ENCODE data around the gene KRTAP3-1. TPM values are rescaled to one million over a fixed set of nuclear protein-coding genes. Genes with fewer than 3 reads are reported as not detected.
"Not testable (repeated sequence)": the region's sequence is repeated elsewhere in the genome, so short reads cannot be mapped to it uniquely, and the experiment has no call there.

The KRTAP3-1 gene
- total RNA-seq, 2 experiments from 2014 or later = not detected

DNA sequence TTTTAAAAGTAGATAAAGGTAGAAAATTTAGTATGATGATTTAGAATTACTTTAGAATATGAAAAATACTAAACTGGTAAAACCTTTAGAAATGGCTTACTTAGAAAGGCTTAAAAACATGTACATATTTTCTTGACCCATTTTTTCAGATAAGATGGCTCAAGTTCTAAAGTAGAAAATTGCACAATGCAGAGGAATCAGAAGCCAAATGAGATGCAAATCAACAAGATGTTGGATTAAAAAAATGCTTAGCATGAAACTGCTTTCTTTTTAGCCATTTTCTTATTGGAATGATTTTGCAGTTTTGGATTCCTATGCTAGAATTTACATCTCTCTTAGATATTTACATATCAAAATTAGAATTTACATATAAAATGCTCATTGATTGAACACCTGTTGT lies 1.5 kb upstream of the KRTAP3-1 start:
- POLR2A ChIA-PET = no interaction called here
- no peaks in the 10 kb centered on the region for H3K27me3 Mint-ChIP-seq
- intact Hi-C loops (cut with micrococcal nuclease) = no loop called here
- CTCF ChIA-PET = no interaction called here
- DNase-seq = no peak
- H3K4me1 Mint-ChIP-seq (ENCODE audit: low read depth) = no peaks in the 10 kb centered on the region
- no peaks in the 10 kb centered on the region for H3K36me3 Mint-ChIP-seq
- no peak overlapping the region for H3K27ac Mint-ChIP-seq
- no peak overlapping the region for H3K4me3 Mint-ChIP-seq
- no peaks in the 10 kb centered on the region for H3K9me3 Mint-ChIP-seq

DNA sequence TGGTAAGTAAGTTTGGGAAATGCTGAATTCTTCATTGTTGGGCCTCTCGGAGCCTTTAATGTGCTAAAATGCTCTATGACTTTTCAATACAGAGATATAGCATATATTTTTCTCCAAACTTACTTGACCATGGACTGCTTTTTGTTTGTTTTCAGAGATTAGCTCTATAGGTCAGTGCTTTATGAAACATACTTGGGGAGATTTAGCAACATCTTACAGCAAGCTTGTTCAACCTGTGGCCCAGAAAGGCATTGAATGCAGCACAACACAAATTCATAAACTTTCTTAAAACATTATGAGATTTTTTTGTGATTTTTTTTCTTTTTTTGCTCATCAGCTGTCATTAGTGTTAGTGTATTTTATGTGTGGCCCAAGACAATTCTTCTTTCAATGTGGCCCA lies 1.0 kb upstream of the KRTAP3-1 start:
- Mint-ChIP-seq H3K9me3 (no peaks in the 10 kb centered on the region), H3K36me3 (no peaks in the 10 kb centered on the region), H3K27ac (no peak overlapping the region), H3K27me3 (no peaks in the 10 kb centered on the region), H3K4me3 (no peak overlapping the region), H3K4me1 (ENCODE audit: low read depth) (no peaks in the 10 kb centered on the region)
- POLR2A ChIA-PET = no interaction called here
- CTCF ChIA-PET = no interaction called here
- DNase-seq = no peak
- intact Hi-C loops (cut with micrococcal nuclease) = no loop called here

DNA sequence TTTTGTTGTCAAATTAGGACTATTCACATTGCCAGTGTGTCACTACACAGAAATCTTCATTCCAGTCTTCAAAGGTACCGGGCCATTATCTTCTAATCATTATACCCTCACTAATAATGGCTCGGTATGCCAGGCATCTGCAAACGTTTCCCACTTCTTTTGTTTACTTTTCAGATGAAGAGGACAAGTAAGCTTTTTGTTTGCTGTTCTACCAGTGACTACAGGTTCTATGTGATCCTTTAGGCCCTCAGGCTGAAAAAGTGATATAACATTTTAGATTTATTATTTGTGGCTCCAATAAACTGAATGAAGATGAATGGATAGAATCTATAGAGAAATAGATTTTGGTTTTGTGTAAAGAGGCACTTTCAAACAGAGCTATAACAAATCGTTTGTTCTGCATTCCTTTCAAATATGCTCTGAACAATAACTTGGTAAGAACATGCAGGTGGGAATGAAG lies 403 bp upstream of the KRTAP3-1 start:
- Mint-ChIP-seq H3K27ac (no peak overlapping the region), H3K4me3 (no peak overlapping the region), H3K9me3 (no peaks in the 10 kb centered on the region), H3K36me3 (no peaks in the 10 kb centered on the region), H3K4me1 (ENCODE audit: low read depth) (no peaks in the 10 kb centered on the region), H3K27me3 (no peaks in the 10 kb centered on the region)
- no peak for DNase-seq
- ChIA-PET CTCF (no interaction called here), POLR2A (no interaction called here)
- intact Hi-C loops (cut with micrococcal nuclease) = no loop called here

DNA sequence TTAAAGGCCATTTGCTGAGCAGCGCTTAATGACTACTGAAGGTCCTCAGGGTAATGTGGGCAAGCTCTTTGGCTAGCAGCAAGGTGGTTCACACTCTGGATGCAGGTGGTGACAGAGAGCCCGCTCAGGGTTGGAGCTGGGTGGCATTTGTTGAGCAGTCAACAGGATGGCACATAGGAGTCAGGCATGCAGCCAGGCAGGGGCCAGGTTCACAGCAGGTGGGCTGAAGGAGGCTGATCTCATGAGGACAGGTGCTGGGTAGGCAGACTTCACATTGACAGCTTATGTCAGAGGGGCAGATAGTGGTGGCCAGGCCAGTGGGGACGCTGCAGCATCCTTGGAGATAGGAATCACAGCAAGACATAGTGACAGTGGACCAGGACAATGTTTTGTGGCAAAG lies 4.5 kb downstream of the KRTAP3-1 start:
- H3K4me3 Mint-ChIP-seq = no peak overlapping the region
- no peak for DNase-seq
- H3K27me3 Mint-ChIP-seq = peaks cover 3% of the 10 kb centered on the region
- H3K9me3 Mint-ChIP-seq = no peaks in the 10 kb centered on the region
- H3K4me1 Mint-ChIP-seq (ENCODE audit: low read depth) = no peaks in the 10 kb centered on the region
- intact Hi-C loops (cut with micrococcal nuclease) = no loop called here
- no peak overlapping the region for H3K27ac Mint-ChIP-seq
- CTCF ChIA-PET = no interaction called here
- H3K36me3 Mint-ChIP-seq = no peaks in the 10 kb centered on the region
- POLR2A ChIA-PET = no interaction called here

DNA sequence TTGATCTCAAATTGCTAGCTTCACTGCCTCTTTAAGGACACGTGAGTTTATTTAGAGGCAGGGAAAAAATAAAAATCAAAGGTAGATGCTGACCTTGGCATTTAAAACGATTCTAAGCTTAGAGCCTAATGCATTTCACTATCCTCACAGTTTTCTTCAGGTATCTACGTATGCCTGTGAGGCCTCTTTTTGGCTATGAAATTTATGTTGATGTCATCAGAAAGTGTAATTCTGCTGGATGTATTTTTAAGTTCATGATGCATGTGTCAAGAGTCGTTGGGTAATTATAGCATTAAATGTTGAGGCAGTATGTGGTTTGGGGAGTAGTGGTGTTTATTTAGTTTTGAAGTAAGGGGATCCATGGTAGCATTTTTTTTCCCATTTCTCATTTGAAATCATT lies 5.0 kb downstream of the KRTAP3-1 start:
- peaks cover 4% of the 10 kb centered on the region for H3K27me3 Mint-ChIP-seq
- ChIA-PET POLR2A (no interaction called here), CTCF (no interaction called here)
- no peak overlapping the region for H3K27ac Mint-ChIP-seq
- DNase-seq = no peak
- H3K4me3 Mint-ChIP-seq = no peak overlapping the region
- H3K9me3 Mint-ChIP-seq = no peaks in the 10 kb centered on the region
- no peaks in the 10 kb centered on the region for H3K36me3 Mint-ChIP-seq
- intact Hi-C loops (cut with micrococcal nuclease) = no loop called here
- H3K4me1 Mint-ChIP-seq (ENCODE audit: low read depth) = no peaks in the 10 kb centered on the region

DNA sequence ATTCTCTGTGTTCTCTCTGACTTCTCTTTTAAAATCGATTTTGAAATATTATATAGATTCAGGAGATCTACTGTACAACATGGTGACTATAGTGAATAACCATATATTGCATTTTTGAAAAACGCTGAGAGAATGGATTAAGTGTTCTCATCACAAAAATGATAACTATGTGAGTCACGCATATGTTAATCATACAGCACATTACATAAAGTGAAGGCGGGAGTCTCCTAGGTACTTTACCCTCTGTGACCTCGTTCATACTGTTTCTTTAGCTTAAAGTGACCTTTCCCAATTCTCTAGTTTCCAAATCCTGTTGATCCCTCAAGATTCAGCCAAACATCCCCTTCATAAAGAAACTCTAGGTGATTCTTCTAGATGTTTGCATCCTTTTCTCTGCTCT lies 6.1 kb downstream of the KRTAP3-1 start:
- CTCF ChIA-PET = no interaction called here
- Mint-ChIP-seq H3K4me1 (ENCODE audit: low read depth) (no peaks in the 10 kb centered on the region), H3K36me3 (no peaks in the 10 kb centered on the region), H3K4me3 (no peak overlapping the region), H3K27ac (no peak overlapping the region), H3K9me3 (no peaks in the 10 kb centered on the region), H3K27me3 (peaks cover 4% of the 10 kb centered on the region)
- intact Hi-C loops (cut with micrococcal nuclease) = no loop called here
- no peak for DNase-seq
- POLR2A ChIA-PET = no interaction called here

DNA sequence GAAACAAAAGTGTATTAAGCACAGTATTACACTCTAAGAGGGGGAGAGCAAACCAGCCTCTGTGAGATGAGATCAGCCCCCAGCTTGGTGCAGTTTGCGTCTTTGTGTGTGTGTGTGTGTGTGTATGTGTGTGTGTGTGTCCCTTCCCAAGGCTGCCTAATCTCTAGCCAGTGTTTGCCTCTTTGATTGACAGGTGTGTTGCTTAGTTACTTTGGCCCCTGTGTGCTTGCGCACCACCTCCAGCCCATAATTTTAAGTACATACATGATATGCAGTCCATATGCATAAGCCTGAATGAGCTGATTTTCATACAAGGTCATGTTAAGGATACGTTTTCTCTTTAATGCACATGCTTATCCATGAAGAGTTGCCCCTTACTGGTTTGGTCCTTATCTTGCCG lies 7.1 kb downstream of the KRTAP3-1 start:
- ChIA-PET CTCF (no interaction called here), POLR2A (no interaction called here)
- Mint-ChIP-seq H3K4me1 (ENCODE audit: low read depth) (no peaks in the 10 kb centered on the region), H3K4me3 (no peak overlapping the region), H3K27ac (no peak overlapping the region), H3K27me3 (peaks cover 12% of the 10 kb centered on the region), H3K36me3 (no peaks in the 10 kb centered on the region), H3K9me3 (no peaks in the 10 kb centered on the region)
- intact Hi-C loops (cut with micrococcal nuclease) = no loop called here
- no peak for DNase-seq

DNA sequence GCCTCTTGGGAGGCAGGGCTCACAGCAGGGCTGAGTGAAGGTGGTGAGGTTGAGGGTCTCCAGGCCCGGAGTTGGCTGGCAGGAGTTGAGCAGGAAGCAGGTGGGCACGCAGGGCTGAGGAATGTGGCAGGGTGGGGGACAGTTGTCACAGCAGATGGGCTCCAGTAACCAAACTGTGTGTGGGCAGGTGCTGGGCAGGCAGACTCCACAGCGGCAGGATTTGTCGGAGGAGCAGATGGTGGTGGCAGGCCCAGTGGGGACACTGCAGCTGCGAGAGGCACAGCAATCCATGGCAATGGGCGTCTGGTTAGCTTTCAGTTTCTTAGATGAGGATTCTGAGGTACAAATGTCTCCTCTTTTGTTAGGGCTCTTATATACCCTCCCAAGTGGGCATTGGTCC lies 9.4 kb downstream of the KRTAP3-1 start, which contains the start of gene KRTAP3-2:
KRTAP3-2 (minus strand) TSS at position 344 of the 400 bp plus-strand sequence; CDS start at position 291, 53 bp downstream.
- H3K4me3 Mint-ChIP-seq; H3K4me1 Mint-ChIP-seq (ENCODE audit: low read depth); POLR2A ChIA-PET; H3K27ac Mint-ChIP-seq; intact Hi-C loops (cut with micrococcal nuclease); DNase-seq; H3K36me3 Mint-ChIP-seq; CTCF ChIA-PET; H3K9me3 Mint-ChIP-seq: not testable (repeated sequence)
- H3K27me3 Mint-ChIP-seq = peaks cover 20% of the 10 kb centered on the region

DNA sequence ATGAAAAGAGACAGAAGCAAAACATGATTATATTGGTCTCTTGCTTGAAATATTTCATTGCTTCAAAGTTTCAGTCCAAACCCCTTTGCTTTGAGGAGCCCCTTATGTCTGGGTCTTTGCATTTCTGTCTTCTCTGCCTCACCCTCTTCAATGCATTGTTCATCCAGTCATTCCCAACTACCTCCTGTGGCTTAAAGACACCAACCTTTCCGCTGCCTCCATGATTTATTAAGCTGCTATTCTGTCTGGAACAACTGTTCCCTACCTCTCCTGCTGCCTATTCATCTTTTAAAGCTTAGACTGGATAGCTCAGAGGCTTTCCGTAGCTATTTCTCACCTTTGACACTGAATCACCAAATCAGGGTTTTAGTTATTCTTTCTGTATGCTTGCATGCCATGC lies 11.6 kb downstream of the KRTAP3-1 start:
- H3K4me3 Mint-ChIP-seq = no peak overlapping the region
- H3K27ac Mint-ChIP-seq = no peak overlapping the region
- ChIA-PET CTCF (no interaction called here), POLR2A (no interaction called here)
- intact Hi-C loops (cut with micrococcal nuclease) = no loop called here
- no peak for DNase-seq
- no peaks in the 10 kb centered on the region for H3K36me3 Mint-ChIP-seq
- no peaks in the 10 kb centered on the region for H3K4me1 Mint-ChIP-seq (ENCODE audit: low read depth)
- no peaks in the 10 kb centered on the region for H3K9me3 Mint-ChIP-seq
- peaks cover 32% of the 10 kb centered on the region for H3K27me3 Mint-ChIP-seq

DNA sequence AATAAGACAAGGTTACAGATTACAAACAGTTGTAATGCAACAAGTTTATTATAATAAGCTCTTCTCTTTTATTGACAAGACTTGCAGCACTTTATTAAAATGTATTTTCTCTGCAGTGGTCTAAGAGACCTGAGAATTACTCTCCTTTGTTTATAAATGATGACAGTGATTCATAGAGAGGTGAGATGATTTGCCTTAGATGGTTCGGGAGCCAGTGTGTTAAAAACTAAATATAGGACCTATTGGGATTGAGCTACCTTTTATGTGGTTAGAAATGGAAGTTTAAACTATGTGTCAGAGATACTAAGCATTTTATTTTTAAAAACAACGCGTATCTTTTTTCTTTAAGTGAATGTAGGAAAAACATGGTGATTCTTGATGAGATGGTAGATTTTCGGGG lies 12.1 kb downstream of the KRTAP3-1 start:
- peaks cover 35% of the 10 kb centered on the region for H3K27me3 Mint-ChIP-seq

DNA sequence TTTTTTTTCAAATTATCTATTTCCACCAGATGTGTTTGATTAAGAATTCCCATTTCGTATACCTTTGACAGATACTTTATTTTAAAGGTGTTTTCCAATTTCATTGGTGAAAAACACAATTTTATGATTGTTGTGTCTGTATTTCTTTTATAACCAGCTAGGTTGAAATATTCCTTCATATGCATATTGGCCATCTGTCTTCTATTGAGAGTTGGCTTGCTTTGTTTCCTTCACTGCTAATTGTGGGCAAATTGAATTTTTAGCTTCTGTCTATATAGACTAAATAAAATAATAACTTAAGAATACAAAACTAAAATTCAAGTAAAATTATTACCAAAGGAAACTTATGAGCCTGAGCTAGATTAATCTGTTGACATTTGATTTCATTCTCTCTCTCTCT lies 13.8 kb downstream of the KRTAP3-1 start:
- Mint-ChIP-seq H3K27ac (no peak overlapping the region), H3K36me3 (no peaks in the 10 kb centered on the region), H3K9me3 (no peaks in the 10 kb centered on the region), H3K27me3 (peaks cover 35% of the 10 kb centered on the region), H3K4me3 (no peak overlapping the region), H3K4me1 (ENCODE audit: low read depth) (no peaks in the 10 kb centered on the region)
- intact Hi-C loops (cut with micrococcal nuclease) = no loop called here
- POLR2A ChIA-PET = interaction anchor here (0.7 kb wide), 1 partner anchor 723 kb away, joined by 3 read pairs; no protein-coding TSS in a partner anchor
- CTCF ChIA-PET = interaction anchor here (0.8 kb wide), 2 partner anchors 327 to 647 kb away, joined by 3 to 5 read pairs; no protein-coding TSS in a partner anchor
- DNase-seq = no peak

More for the DNA sequence above, 12.1 kb downstream of the KRTAP3-1 start:
- intact Hi-C loops (cut with micrococcal nuclease) = no loop called here
- no peaks in the 10 kb centered on the region for H3K4me1 Mint-ChIP-seq (ENCODE audit: low read depth)
- ChIA-PET CTCF (no interaction called here), POLR2A (no interaction called here)
- H3K4me3 Mint-ChIP-seq = no peak overlapping the region
- no peak overlapping the region for H3K27ac Mint-ChIP-seq
- H3K9me3 Mint-ChIP-seq = no peaks in the 10 kb centered on the region
- H3K36me3 Mint-ChIP-seq = no peaks in the 10 kb centered on the region
- no peak for DNase-seq

DNA sequence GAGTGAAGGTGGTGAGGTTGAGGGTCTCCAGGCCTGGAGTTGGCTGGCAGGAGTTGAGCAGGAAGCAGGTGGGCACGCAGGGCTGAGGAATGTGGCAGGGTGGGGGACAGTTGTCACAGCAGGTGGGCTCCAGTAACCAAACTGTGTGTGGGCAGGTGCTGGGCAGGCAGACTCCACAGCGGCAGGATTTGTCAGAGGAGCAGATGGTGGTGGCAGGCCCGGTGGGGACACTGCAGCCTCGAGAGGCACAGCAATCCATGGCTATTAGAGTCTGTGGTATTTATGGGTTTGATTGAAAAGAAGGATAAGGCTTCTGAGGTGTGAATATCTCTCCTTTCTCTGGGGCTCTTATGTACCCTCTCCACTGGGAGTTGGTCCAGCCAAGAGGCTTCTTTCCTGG lies 15.1 kb downstream of the KRTAP3-1 start, which contains the start of gene KRTAP3-3:
KRTAP3-3 (minus strand) TSS at position 326 of the 400 bp plus-strand sequence; CDS start at position 259, 67 bp downstream.
- Mint-ChIP-seq H3K4me3 (no peak within 1 kb of the TSS), H3K4me1 (ENCODE audit: low read depth) (no peaks in the 10 kb centered on the region), H3K27ac (no peak within 1 kb of the TSS), H3K36me3 (no peaks in the 10 kb centered on the region), H3K27me3 (peaks cover 32% of the 10 kb centered on the region), H3K9me3 (no peaks in the 10 kb centered on the region)
- no peak for DNase-seq
- ChIA-PET CTCF (no interaction called here), POLR2A (no interaction called here)
- intact Hi-C loops (cut with micrococcal nuclease) = no loop called here

DNA sequence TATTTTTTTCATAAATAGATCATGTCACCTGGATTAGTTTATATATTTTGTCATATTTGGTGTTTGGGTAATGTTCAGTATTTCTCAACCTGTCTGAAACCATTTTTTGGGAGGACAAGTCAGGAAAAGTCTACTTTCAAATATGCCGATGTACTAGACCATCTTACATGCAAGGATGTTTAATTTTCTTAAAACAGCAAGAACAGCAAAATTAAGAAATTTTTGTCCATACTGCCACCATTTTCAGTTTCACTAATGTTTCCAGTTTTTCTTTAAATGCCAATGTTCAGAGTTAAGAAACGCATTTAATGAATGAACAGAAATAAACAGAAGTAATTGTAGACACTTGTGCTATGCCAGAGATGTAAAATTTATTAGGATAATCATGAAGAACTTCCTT lies 15.8 kb downstream of the KRTAP3-1 start:
- Mint-ChIP-seq H3K9me3 (no peaks in the 10 kb centered on the region), H3K27me3 (peaks cover 32% of the 10 kb centered on the region), H3K4me1 (ENCODE audit: low read depth) (no peaks in the 10 kb centered on the region), H3K36me3 (no peaks in the 10 kb centered on the region), H3K4me3 (no peak overlapping the region), H3K27ac (no peak overlapping the region)
- POLR2A ChIA-PET = no interaction called here
- DNase-seq = no peak
- intact Hi-C loops (cut with micrococcal nuclease) = no loop called here
- CTCF ChIA-PET = no interaction called here

DNA sequence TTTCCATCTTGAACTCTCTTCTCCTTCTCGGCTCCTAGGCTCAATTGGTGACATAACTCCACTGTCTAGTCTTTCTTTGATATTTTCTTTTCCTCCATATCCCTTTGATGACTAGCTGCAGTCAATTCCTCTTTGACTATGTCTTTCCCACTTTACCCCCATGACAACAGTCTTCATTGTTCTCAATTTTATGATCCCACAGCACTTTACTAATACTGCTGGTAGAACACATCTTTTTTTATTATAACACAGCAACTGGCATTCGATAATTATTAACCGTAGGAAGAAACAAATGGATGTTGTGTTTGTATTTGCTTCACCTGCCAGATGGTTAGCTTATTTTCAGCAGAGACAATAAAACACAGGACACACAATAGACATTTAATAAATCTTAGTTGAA lies 16.3 kb downstream of the KRTAP3-1 start:
- ChIA-PET POLR2A (no interaction called here), CTCF (no interaction called here)
- peaks cover 31% of the 10 kb centered on the region for H3K27me3 Mint-ChIP-seq
- no peak for DNase-seq
- intact Hi-C loops (cut with micrococcal nuclease) = no loop called here
- H3K9me3 Mint-ChIP-seq = no peaks in the 10 kb centered on the region
- no peaks in the 10 kb centered on the region for H3K4me1 Mint-ChIP-seq (ENCODE audit: low read depth)
- H3K36me3 Mint-ChIP-seq = no peaks in the 10 kb centered on the region
- no peak overlapping the region for H3K4me3 Mint-ChIP-seq
- H3K27ac Mint-ChIP-seq = no peak overlapping the region

Data from activated CD4-positive, alpha-beta memory T cell treated with anti-CD3 and anti-CD28 coated beads for 36 hours (primary cell).